RWPE2 (cell line): ENCODE measurements around the gene KDSR.

Experiments used
- ATAC-seq: fragments of 200-7000 bp; cut with Tn5 transposase; 3 replicates; pipeline ENCODE4 v1.9.1; 2021; ENCODE audit warnings: low read depth
- DNase-seq: peaks from one replicate; pipeline ENCODE4 v3.0.0-alpha.2; 2020; ENCODE audit warnings: low spot score
- H3K27ac ChIP-seq: fragments of 450-650 bp; 2 replicates; pipeline ENCODE4 v1.5.1; 2017; ENCODE audit warnings: mild to moderate bottlenecking; ENCODE audit not compliant: poor library complexity, severe bottlenecking
- H3K27me3 ChIP-seq: fragments of 250-450 bp; sonication (Bioruptor Pico); 2 replicates; pipeline ENCODE4 v1.5.1; 2021; ENCODE audit warnings: mild to moderate bottlenecking, moderate library complexity; ENCODE audit not compliant: insufficient read depth, poor library complexity, severe bottlenecking
- H3K36me3 ChIP-seq: fragments of 250-450 bp; sonication (Bioruptor Pico); 2 replicates; pipeline ENCODE4 v1.5.1; 2020; ENCODE audit warnings: low read depth, mild to moderate bottlenecking, moderate library complexity
- H3K4me1 ChIP-seq: fragments of 250-450 bp; sonication (Bioruptor Pico); 2 replicates; pipeline ENCODE4 v1.5.1; 2021; ENCODE audit warnings: mild to moderate bottlenecking, moderate library complexity; ENCODE audit not compliant: insufficient read depth, poor library complexity, severe bottlenecking
- H3K4me3 ChIP-seq: fragments of 250-450 bp; sonication (Bioruptor Pico); 2 replicates; pipeline ENCODE4 v1.5.1; 2021; ENCODE audit warnings: mild to moderate bottlenecking, moderate library complexity; ENCODE audit not compliant: severe bottlenecking
- H3K9me3 ChIP-seq: fragments of 250-450 bp; sonication (Bioruptor Pico); 2 replicates; pipeline ENCODE4 v1.5.1; 2021; ENCODE audit warnings: mild to moderate bottlenecking, moderate library complexity; ENCODE audit not compliant: severe bottlenecking
- TF ChIP-seq, protein P1 (sequence below): fragments of 450-650 bp; IDR thresholded peaks from one replicate; pipeline ENCODE4 v1.5.1; 2017; ENCODE audit warnings: mild to moderate bottlenecking, moderate library complexity; ENCODE audit not compliant: poor library complexity, severe bottlenecking

KDSR gene

DNA sequence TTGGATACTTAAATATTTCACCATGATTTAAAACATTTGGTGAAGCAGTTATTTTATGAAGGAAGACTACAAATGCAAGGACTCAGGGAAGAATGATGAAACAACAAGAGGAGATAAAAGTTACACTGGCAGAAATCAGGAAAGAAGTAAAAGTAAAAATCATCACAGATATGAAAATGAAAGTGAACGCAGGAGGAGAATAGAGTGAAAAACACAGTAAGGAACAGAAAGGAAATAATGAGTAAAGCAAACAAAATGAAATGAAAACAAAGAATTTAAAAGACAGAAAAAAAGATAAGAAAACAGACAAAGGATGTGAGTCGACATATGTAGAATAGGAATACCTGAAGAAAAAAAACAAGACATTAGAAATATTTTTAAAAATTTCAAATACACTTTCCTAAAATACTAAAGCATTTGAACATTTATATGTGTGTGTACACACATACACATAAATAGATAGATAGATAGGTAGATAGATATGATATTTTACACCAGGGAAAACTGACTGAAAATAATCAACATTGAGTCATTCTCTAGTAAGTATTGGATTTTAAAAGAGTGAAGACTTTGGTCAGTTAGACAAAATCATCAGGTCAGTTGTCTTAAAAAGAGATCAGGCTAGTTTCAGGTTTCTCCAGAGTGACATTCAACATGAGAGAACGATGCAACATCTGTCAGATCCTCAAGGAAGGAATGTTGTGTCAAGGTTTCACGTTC, 12.1 kb upstream of the KDSR start:
- DNase-seq (no peak), ATAC-seq (no peak)
- Histone ChIP-seq H3K4me1 (peaks cover 10% of the 10 kb centered on the region), H3K27me3 (no peaks in the 10 kb centered on the region), H3K36me3 (no peaks in the 10 kb centered on the region), H3K9me3 (no peaks in the 10 kb centered on the region), H3K27ac (no peak overlapping the region), H3K4me3 (no peak overlapping the region)
- TF ChIP-seq, protein P1, sequence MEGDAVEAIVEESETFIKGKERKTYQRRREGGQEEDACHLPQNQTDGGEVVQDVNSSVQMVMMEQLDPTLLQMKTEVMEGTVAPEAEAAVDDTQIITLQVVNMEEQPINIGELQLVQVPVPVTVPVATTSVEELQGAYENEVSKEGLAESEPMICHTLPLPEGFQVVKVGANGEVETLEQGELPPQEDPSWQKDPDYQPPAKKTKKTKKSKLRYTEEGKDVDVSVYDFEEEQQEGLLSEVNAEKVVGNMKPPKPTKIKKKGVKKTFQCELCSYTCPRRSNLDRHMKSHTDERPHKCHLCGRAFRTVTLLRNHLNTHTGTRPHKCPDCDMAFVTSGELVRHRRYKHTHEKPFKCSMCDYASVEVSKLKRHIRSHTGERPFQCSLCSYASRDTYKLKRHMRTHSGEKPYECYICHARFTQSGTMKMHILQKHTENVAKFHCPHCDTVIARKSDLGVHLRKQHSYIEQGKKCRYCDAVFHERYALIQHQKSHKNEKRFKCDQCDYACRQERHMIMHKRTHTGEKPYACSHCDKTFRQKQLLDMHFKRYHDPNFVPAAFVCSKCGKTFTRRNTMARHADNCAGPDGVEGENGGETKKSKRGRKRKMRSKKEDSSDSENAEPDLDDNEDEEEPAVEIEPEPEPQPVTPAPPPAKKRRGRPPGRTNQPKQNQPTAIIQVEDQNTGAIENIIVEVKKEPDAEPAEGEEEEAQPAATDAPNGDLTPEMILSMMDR, result no peak

DNA sequence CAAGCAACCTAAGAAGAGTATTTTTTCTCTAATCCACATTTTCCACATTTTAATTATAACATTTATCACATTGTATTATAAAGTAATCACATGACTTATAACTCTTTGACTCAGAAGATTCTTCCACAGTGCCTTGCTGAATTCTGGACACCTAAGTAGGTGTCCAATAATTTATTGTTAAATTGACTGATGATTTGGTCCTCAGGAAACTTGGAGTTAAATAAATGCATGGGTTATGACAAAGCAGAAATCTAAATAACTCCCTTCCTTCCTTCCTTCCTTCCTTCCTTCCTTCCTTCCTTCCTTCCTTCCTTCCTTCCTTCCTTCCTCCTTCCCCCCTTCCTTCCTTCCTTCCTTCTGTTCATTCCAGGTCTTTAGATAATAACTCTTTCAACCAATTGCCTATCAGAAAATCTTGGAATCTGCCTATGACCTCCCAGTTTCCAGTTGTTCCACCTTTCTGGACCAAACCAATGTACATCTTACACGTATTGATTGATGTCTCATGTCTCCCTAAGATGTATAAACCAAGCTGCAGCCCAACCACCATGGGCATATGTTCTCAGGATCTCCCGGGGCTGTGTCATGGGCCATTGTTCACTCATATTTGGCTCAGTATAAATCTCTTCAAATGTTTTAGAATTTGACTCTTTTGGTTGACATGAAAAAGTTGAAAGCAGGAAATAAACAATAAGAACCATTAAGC, 10.4 kb upstream of the KDSR start:
- Histone ChIP-seq H3K4me3 (no peak overlapping the region), H3K36me3 (no peaks in the 10 kb centered on the region), H3K27me3 (no peaks in the 10 kb centered on the region), H3K4me1 (peaks cover 10% of the 10 kb centered on the region), H3K27ac (no peak overlapping the region), H3K9me3 (no peaks in the 10 kb centered on the region)
- DNase-seq, result no peak
- TF ChIP-seq, protein P1, result no peak
- ATAC-seq, result no peak

DNA sequence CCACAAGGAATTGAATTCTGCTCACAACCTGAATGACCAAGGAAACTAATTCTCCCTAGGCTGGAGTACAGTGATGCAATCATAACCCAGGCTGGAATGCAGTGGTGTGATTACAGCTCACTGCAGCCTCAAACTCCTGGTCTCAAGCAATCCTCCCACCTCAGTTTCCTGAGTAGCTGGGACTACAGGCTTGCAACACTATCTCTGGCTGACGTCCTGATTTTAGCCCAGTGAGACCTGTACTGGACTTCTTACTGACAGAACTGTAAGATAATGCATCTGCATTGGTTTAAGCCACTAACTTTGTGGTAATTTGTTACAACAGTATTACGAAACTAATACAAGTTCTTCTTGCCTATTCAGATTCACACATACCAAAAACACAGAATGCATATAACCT, 9.5 kb upstream of the KDSR start:
- H3K4me1 ChIP-seq, result peaks cover 10% of the 10 kb centered on the region
- TF ChIP-seq, protein P1, result no peak
- no peak overlapping the region for H3K4me3 ChIP-seq
- ATAC-seq (no peak), DNase-seq (no peak)
- H3K27ac ChIP-seq, result no peak overlapping the region
- no peaks in the 10 kb centered on the region for H3K27me3 ChIP-seq
- H3K36me3 ChIP-seq, result no peaks in the 10 kb centered on the region
- H3K9me3 ChIP-seq, result no peaks in the 10 kb centered on the region

DNA sequence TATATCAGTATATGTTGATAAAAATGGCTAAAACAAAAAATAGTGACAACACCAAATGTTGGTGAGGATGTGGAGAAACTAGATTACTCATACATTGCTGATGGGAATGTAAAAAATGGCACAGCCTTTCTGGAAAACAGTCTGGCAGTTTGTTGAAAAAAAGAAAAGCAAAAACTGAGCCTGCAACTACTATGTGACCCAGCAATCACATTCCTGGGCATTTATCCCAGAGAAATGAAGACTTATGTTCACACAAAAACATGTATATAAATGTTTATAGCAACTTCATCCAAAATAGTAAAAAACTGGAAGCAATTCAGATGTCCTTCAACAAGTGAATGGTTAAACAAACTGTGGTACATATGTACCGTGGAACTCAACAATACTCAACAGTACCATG, 7.5 kb upstream of the KDSR start:
- no peaks in the 10 kb centered on the region for H3K9me3 ChIP-seq
- no peaks in the 10 kb centered on the region for H3K27me3 ChIP-seq
- H3K27ac ChIP-seq, result no peak overlapping the region
- no peaks in the 10 kb centered on the region for H3K36me3 ChIP-seq
- ATAC-seq (no peak), DNase-seq (no peak)
- TF ChIP-seq, protein P1, result no peak
- no peak overlapping the region for H3K4me3 ChIP-seq
- H3K4me1 ChIP-seq, result peaks cover 9% of the 10 kb centered on the region

DNA sequence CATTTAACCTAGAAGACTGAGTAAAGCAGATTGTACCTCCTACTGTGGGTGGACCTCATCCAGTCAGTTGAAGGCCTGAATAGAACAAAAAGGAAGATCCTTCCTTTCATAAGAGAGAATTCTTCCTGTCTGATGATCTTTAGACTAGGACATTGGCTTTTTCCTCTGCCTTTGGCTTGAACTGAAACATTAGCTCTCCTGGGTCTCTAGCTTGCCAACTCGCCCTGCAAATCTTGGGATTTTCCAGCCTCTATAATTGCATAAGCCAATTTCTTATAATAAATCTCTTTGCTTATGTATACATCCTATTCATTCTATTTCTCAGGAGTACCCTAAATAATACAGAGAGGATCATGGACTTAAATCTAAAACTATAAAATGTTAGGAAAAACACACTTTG, 6.2 kb upstream of the KDSR start:
- ATAC-seq (no peak), DNase-seq (no peak)
- Histone ChIP-seq H3K9me3 (no peaks in the 10 kb centered on the region), H3K36me3 (0 out of 2 replicates have a peak, but pooled peaks cover 3% of the 10 kb centered on the region), H3K4me3 (no peak overlapping the region), H3K4me1 (peaks cover 4% of the 10 kb centered on the region), H3K27me3 (no peaks in the 10 kb centered on the region), H3K27ac (no peak overlapping the region)
- TF ChIP-seq, protein P1, result no peak
